Smooth muscle cell (in vitro differentiated cells): ENCODE results near the gene SPON1. TPM values are rescaled to one million over a fixed set of nuclear protein-coding genes. Genes with fewer than 3 reads are reported as not detected.
"Not testable (repeated sequence)": the region's sequence is repeated elsewhere in the genome, so short reads cannot be mapped to it uniquely, and the experiment has no call there.

ENCODE experiments used
- DNase-seq: peaks from one replicate; lab custom pipeline; 2025; ENCODE audit not compliant: unreplicated experiment; lab: John Stamatoyannopoulos, UW
- H2AFZ ChIP-seq: fragments of 200-600 bp; sonication (generic); 2 replicates; pipeline ENCODE4 v1.6.0; 2016; ENCODE audit warnings: antibody characterized with exemption, low read depth, mild to moderate bottlenecking
- H3F3A ChIP-seq: fragments of 200-600 bp; sonication (generic); 2 replicates; pipeline ENCODE4 v1.6.0; 2017; ENCODE audit warnings: antibody characterized with exemption, low read depth
- H3K27ac ChIP-seq: fragments of 200-600 bp; sonication (generic); 2 replicates; pipeline ENCODE4 v1.5.1; 2016; ENCODE audit warnings: low read depth, mild to moderate bottlenecking
- H3K27me3 ChIP-seq: fragments of 200-600 bp; sonication (generic); 2 replicates; pipeline ENCODE4 v1.6.1; 2016; ENCODE audit warnings: low read depth, mild to moderate bottlenecking
- H3K36me3 ChIP-seq: fragments of 200-600 bp; sonication (generic); 2 replicates; pipeline ENCODE4 v1.5.1; 2016; ENCODE audit warnings: low read depth
- H3K4me1 ChIP-seq: fragments of 200-600 bp; sonication (generic); 2 replicates; pipeline ENCODE4 v1.5.1; 2016; ENCODE audit warnings: low read depth
- H3K4me2 ChIP-seq: fragments of 200-600 bp; sonication (generic); 2 replicates; pipeline ENCODE4 v1.6.0; 2016; ENCODE audit warnings: mild to moderate bottlenecking
- H3K4me3 ChIP-seq: fragments of 200-600 bp; sonication (generic); 2 replicates; pipeline ENCODE4 v1.5.1; 2016; ENCODE audit warnings: mild to moderate bottlenecking
- H3K79me2 ChIP-seq: fragments of 200-600 bp; sonication (generic); 2 replicates; pipeline ENCODE4 v1.6.0; 2016; ENCODE audit warnings: low read depth, mild to moderate bottlenecking
- H3K9ac ChIP-seq: fragments of 200-600 bp; sonication (generic); 2 replicates; pipeline ENCODE4 v1.6.0; 2016; ENCODE audit warnings: low read depth
- H3K9me3 ChIP-seq: fragments of 200-600 bp; sonication (generic); replicated peaks from 2 replicates; pipeline ENCODE4 v1.5.1; 2016; ENCODE audit warnings: low read depth
- H4K20me1 ChIP-seq: fragments of 200-600 bp; sonication (generic); 2 replicates; pipeline ENCODE4 v1.6.0; 2016; ENCODE audit warnings: low read depth
- WGBS: methylation state at CpG from one replicate; pipeline ENCODE4 v1.1.7; 2016; ENCODE audit warnings: low lambda C conversion rate; 5-methylcytosine and 5-hydroxymethylcytosine counted together
- polyA plus RNA-seq: library from polyadenylated mRNA; unstranded; fragments of >200 nt; fragmentation: Nextera tagmentation; extraction: Ambion mirVana; gene quantifications from 2 replicates; pipeline ENCODE4 v1.2.1, GENCODE V29; 2016
- total RNA-seq: library from RNA; depleted of rRNA; stranded (reverse); fragments of >200 nt; gene quantifications from 2 replicates; pipeline ENCODE4 v1.2.3, GENCODE V29; 2014
- TF ChIP-seq, protein P1 (sequence below): fragments of 200-600 bp; sonication (generic); IDR thresholded peaks from 2 replicates; pipeline ENCODE4 v1.5.1; 2017; ENCODE audit warnings: borderline replicate concordance, mild to moderate bottlenecking, antibody characterized with exemption; ENCODE audit not compliant: insufficient read depth, poor library complexity, severe bottlenecking

The SPON1 gene
- total and polyA plus RNA-seq, 2 experiments from 2014 or later: 38.0 to 40.6 TPM

GRCh38 chr11:14149683-14150082 lies 187.2 kb downstream of the SPON1 start:
- Histone ChIP-seq H3K79me2 (no peaks in the 10 kb centered on the region), H3K9ac (no peak overlapping the region), H4K20me1 (no peaks in the 10 kb centered on the region), H3K4me1 (no peaks in the 10 kb centered on the region), H3K27ac (no peak overlapping the region), H3K4me2 (no peak overlapping the region), H3K36me3 (no peaks in the 10 kb centered on the region), H3K27me3 (no peaks in the 10 kb centered on the region), H2AFZ (no peak overlapping the region), H3K4me3 (no peak overlapping the region), H3F3A (no peaks in the 10 kb centered on the region), H3K9me3 (no peaks in the 10 kb centered on the region)
- WGBS: 71% methylated on average over 2 of the region's 2 CpGs
- TF ChIP-seq, protein P1, sequence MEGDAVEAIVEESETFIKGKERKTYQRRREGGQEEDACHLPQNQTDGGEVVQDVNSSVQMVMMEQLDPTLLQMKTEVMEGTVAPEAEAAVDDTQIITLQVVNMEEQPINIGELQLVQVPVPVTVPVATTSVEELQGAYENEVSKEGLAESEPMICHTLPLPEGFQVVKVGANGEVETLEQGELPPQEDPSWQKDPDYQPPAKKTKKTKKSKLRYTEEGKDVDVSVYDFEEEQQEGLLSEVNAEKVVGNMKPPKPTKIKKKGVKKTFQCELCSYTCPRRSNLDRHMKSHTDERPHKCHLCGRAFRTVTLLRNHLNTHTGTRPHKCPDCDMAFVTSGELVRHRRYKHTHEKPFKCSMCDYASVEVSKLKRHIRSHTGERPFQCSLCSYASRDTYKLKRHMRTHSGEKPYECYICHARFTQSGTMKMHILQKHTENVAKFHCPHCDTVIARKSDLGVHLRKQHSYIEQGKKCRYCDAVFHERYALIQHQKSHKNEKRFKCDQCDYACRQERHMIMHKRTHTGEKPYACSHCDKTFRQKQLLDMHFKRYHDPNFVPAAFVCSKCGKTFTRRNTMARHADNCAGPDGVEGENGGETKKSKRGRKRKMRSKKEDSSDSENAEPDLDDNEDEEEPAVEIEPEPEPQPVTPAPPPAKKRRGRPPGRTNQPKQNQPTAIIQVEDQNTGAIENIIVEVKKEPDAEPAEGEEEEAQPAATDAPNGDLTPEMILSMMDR: no peak
- DNase-seq: no peak

- TF ChIP-seq, protein P1: no peak
- Histone ChIP-seq H3K4me3 (no peak overlapping the region), H2AFZ (no peak overlapping the region), H3K9ac (no peak overlapping the region), H3K4me1 (no peaks in the 10 kb centered on the region), H3K27me3 (no peaks in the 10 kb centered on the region), H3K27ac (no peak overlapping the region), H3F3A (no peaks in the 10 kb centered on the region), H3K36me3 (no peaks in the 10 kb centered on the region), H3K9me3 (no peaks in the 10 kb centered on the region), H3K79me2 (no peaks in the 10 kb centered on the region), H4K20me1 (no peaks in the 10 kb centered on the region), H3K4me2 (no peak overlapping the region)
- WGBS: 93% methylated on average over 4 of the region's 4 CpGs
- no peak for DNase-seq
These were observed 188.4 kb downstream of the SPON1 start for GRCh38 chr11:14150878-14151277.

DNA sequence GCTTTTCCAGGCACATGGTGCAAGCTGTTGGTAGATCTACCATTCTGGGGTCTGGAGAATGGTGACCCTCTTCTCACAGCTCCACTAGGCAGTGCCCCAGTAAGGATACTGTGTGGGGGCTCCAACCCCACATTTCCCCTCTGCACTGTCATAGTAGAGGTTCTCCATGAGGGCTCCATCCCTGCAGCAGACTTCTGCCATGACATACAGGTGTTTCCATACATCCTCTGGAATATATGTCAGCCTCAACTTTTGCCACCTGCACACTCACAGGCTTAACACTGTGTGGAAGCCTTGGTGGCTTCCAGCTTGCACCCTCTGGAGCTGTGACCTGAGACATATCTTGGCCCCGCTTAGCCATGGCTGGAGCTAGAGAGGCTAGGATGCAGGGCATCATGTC lies 191.6 kb downstream of the SPON1 start:
- not testable (repeated sequence) for H3K4me1 ChIP-seq, H2AFZ ChIP-seq, H3K36me3 ChIP-seq, H3K27me3 ChIP-seq, DNase-seq, H3K27ac ChIP-seq, H3K9me3 ChIP-seq, H3K4me3 ChIP-seq, H3K4me2 ChIP-seq, H3K9ac ChIP-seq, H4K20me1 ChIP-seq, H3K79me2 ChIP-seq, H3F3A ChIP-seq
- WGBS: 71% methylated on average over 1 of the region's 1 CpG

- Histone ChIP-seq H4K20me1 (no peaks in the 10 kb centered on the region), H3K4me2 (no peak overlapping the region), H3F3A (no peaks in the 10 kb centered on the region), H3K4me1 (no peaks in the 10 kb centered on the region), H3K27ac (no peak overlapping the region), H3K4me3 (no peak overlapping the region), H3K36me3 (no peaks in the 10 kb centered on the region), H3K9me3 (no peaks in the 10 kb centered on the region), H3K9ac (no peak overlapping the region), H2AFZ (no peak overlapping the region), H3K27me3 (no peaks in the 10 kb centered on the region), H3K79me2 (no peaks in the 10 kb centered on the region)
- TF ChIP-seq, protein P1: no peak
- DNase-seq: no peak
- 95% methylated on average over 1 of the region's 1 CpG for WGBS
These were observed 195.9 kb downstream of the SPON1 start for GRCh38 chr11:14158393-14158792.
